Panc1 (cell line): ENCODE measurements around the gene LILRB3. TPM values are rescaled to one million over a fixed set of nuclear protein-coding genes. Genes with fewer than 3 reads are reported as not detected.
A peak's percentile ranks its signal among the peaks of the same experiment; 100 is the strongest.
"Not testable (repeated sequence)": the region's sequence is repeated elsewhere in the genome, so short reads cannot be mapped to it uniquely, and the experiment has no call there.

Experiments used
- ATAC-seq: fragments of 200-7000 bp; cut with Tn5 transposase; 2 replicates; pipeline ENCODE4 v1.9.1; 2020; ENCODE audit warnings: mild to moderate bottlenecking, moderate library complexity
- Bru-seq: library from RNA; stranded (reverse); fragments of 400-500 nt; gene quantifications from one replicate; lab custom pipeline; 2021; lab: Mats Ljungman, UMichigan
- BruChase-seq, 2 experiments: library from RNA; stranded (reverse); fragments of 400-500 nt; gene quantifications; one replicate each; lab custom pipeline; 2021; lab: Mats Ljungman, UMichigan
- BruUV-seq: library from RNA; stranded (reverse); fragments of 400-500 nt; replicated peaks from 2 replicates; lab custom pipeline; 2021; lab: Mats Ljungman, UMichigan
- CTCF ChIA-PET: fragments of 300-600 bp; sonication (Branson Sonifier 250); formaldehyde crosslinking; loops from one replicate; lab custom pipeline; 2022; ENCODE audit warnings: antibody characterized with exemption; lab: Charles Lee
- POLR2A ChIA-PET: fragments of 300-600 bp; sonication (Branson Sonifier 250); formaldehyde crosslinking; loops from one replicate; lab custom pipeline; 2022; ENCODE audit warnings: antibody characterized with exemption; lab: Charles Lee
- DNase-seq: peaks from one replicate; pipeline ENCODE4 v3.0.0-alpha.2; 2010; ENCODE audit warnings: low read depth, low spot score
- H3K27ac ChIP-seq: 2 replicates; pipeline ENCODE4 v1.5.1; 2011; ENCODE audit warnings: mild to moderate bottlenecking, low read length, inconsistent platforms
- H3K27me3 ChIP-seq: fragments of 200-500 bp; sonication (Bioruptor generic); 2 replicates; pipeline ENCODE4 v1.6.0; 2014; ENCODE audit warnings: low read length, inconsistent platforms; ENCODE audit not compliant: control insufficient read depth, insufficient read depth
- H3K36me3 ChIP-seq: fragments of 200-500 bp; sonication (Bioruptor generic); 2 replicates; pipeline ENCODE4 v1.5.1; 2014; ENCODE audit warnings: inconsistent platforms, mild to moderate bottlenecking, low read length, moderate library complexity; ENCODE audit not compliant: control insufficient read depth, insufficient read depth
- H3K4me1 ChIP-seq: 2 replicates; pipeline ENCODE4 v1.5.1; 2011; ENCODE audit warnings: inconsistent platforms, mild to moderate bottlenecking, low read length, moderate library complexity; ENCODE audit not compliant: control insufficient read depth, insufficient read depth
- H3K4me3 ChIP-seq, 2 experiments: 2 replicates each; pipeline ENCODE4 v1.5.1; 2011 to 2012; ENCODE audit warnings: low read depth in 2 of 2, low read length in 2 of 2, mild to moderate bottlenecking in 2 of 2, inconsistent platforms in 1 of 2, moderate library complexity in 1 of 2
- H3K9me3 ChIP-seq: fragments of 200-500 bp; sonication (Bioruptor generic); 2 replicates; pipeline ENCODE4 v1.5.1; 2014; ENCODE audit warnings: low read depth, mild to moderate bottlenecking, inconsistent platforms, low read length, moderate library complexity; ENCODE audit not compliant: control insufficient read depth, insufficient read depth
- POLR2AphosphoS5 ChIP-seq: IDR thresholded peaks from 2 replicates; pipeline ENCODE4 v1.6.1; 2012; ENCODE audit warnings: mild to moderate bottlenecking, low read depth, low read length, moderate library complexity
- SIN3A ChIP-seq: IDR thresholded peaks from 2 replicates; pipeline ENCODE4 v1.6.1; 2012; ENCODE audit warnings: low read depth, mild to moderate bottlenecking, low read length, moderate library complexity, borderline replicate concordance; ENCODE audit not compliant: insufficient read depth
- TCF7L2 ChIP-seq: IDR thresholded peaks from 2 replicates; pipeline ENCODE4 v1.6.1; 2011; ENCODE audit warnings: mild to moderate bottlenecking, low read depth, low read length, inconsistent platforms
- in situ Hi-C: cut with HindIII; loops from 2 replicates; pipeline ENCODE4 v1.10.0; 2016; ENCODE audit warnings: low sequenced_read_pairs, low pct_unique_long_range_greater_than_20kb
- intact Hi-C: fragments of 100-400 bp; cut with micrococcal nuclease; formaldehyde crosslinking; loops from one replicate; pipeline ENCODE4 v1.10.0; 2022; ENCODE audit not compliant: unreplicated experiment
- long read RNA-seq: library from polyadenylated mRNA; unstranded; transcript quantifications from one replicate; pipeline ENCODE4 v2.0.0, GENCODE V29; 2021; ENCODE audit not compliant: unreplicated experiment
- polyA plus RNA-seq: library from polyadenylated mRNA; unstranded; fragments of >200 nt; gene quantifications from one replicate; pipeline ENCODE4 v1.2.1, GENCODE V29; 2012; ENCODE audit warnings: missing spikeins; ENCODE audit not compliant: insufficient read length
- total RNA-seq: library from RNA; stranded (reverse); gene quantifications from one replicate; pipeline ENCODE4 v1.2.1, GENCODE V29; 2021; ENCODE audit not compliant: unreplicated experiment
- TF ChIP-seq, protein P1 (sequence below): fragments of 450-650 bp; IDR thresholded peaks from 2 replicates; pipeline ENCODE4 v1.5.1; 2017; ENCODE audit warnings: mild to moderate bottlenecking
- TF ChIP-seq, protein P2 (sequence below), 2 experiments: IDR thresholded peaks; 2 replicates each; pipeline ENCODE4 v1.6.1; 2011 to 2012; ENCODE audit warnings: low read depth in 2 of 2, control low read depth in 1 of 2, low read length in 1 of 2, mild to moderate bottlenecking in 1 of 2, moderate library complexity in 1 of 2; ENCODE audit not compliant: insufficient read depth in 1 of 2

LILRB3 gene
- total RNA-seq (0.18 TPM), Bru-seq, nascent RNA (percentile 12 among the genes with signal in this experiment), BruChase-seq, experiment 1, labeled RNA remaining after a 2-hour chase (percentile 17 among the genes with signal in this experiment), BruChase-seq, experiment 2, labeled RNA remaining after a 6-hour chase (percentile 14 among the genes with signal in this experiment)
- polyA plus RNA-seq, result 0.47 TPM
- long read RNA-seq, result 0 reads

- in situ Hi-C loops, CTCF ChIA-PET, POLR2A ChIA-PET, H3K4me1 ChIP-seq, BruUV-seq, H3K9me3 ChIP-seq, H3K4me3 ChIP-seq, H3K36me3 ChIP-seq, H3K27ac ChIP-seq, H3K27me3 ChIP-seq, DNase-seq: not testable (repeated sequence)
- peak; percentile 43 for ATAC-seq
- intact Hi-C loops, result loop anchor here (2.0 kb wide), 1 partner anchor 22 kb away; no protein-coding TSS in a partner anchor
Observed at GRCh38 chr19:54222474-54223276, at the start of gene LILRB3. Gene LILRB3, minus strand, starts transcription at chr19:54223007. Its CDS starts 31 bp downstream, at chr19:54222976.

GRCh38 chr19:54272181-54272580, 49.4 kb upstream of the LILRB3 start:
- POLR2A ChIA-PET, ATAC-seq, H3K9me3 ChIP-seq, H3K27ac ChIP-seq, H3K4me1 ChIP-seq, CTCF ChIA-PET, DNase-seq, intact Hi-C loops, H3K4me3 ChIP-seq, in situ Hi-C loops, BruUV-seq, H3K36me3 ChIP-seq: not testable (repeated sequence)
- peaks cover 39% of the 10 kb centered on the region for H3K27me3 ChIP-seq

DNA sequence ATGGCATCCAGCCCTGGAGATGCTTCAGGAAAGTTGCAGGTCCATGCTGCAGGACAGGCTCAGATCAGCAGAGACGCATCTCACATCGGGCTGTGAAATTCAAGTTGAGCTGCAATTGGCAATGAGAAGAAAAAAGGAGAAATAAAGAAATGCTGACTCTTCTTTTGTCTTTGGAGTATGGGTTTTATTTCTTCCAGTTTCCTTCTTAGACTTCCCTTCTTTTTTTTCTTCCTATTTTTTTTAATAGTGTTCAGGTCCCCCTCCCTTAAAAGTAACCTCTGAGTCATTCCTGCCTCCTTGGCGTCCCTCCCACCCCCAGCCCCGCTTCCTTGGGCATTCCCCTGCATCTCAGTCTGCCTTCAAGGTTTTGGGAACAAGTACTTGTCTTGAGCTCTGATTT, 48.8 kb upstream of the LILRB3 start:
- POLR2A ChIA-PET, H3K27ac ChIP-seq, CTCF ChIA-PET, H3K4me1 ChIP-seq, H3K36me3 ChIP-seq, intact Hi-C loops, H3K9me3 ChIP-seq, H3K4me3 ChIP-seq, in situ Hi-C loops, BruUV-seq, DNase-seq: not testable (repeated sequence)
- 0 out of 2 replicates have a peak, but pooled peaks have one; percentile 44 for ATAC-seq
- H3K27me3 ChIP-seq, result peaks cover 39% of the 10 kb centered on the region

- ChIA-PET CTCF (no interaction called here), POLR2A (no interaction called here)
- intact Hi-C loops (no loop called here), in situ Hi-C loops (no loop called here)
- no peak overlapping the region for H3K4me3 ChIP-seq
- no TSS peak for BruUV-seq
- TF ChIP-seq TCF7L2 (no peak), POLR2AphosphoS5 (no peak), SIN3A (no peak)
- TF ChIP-seq, protein P1, sequence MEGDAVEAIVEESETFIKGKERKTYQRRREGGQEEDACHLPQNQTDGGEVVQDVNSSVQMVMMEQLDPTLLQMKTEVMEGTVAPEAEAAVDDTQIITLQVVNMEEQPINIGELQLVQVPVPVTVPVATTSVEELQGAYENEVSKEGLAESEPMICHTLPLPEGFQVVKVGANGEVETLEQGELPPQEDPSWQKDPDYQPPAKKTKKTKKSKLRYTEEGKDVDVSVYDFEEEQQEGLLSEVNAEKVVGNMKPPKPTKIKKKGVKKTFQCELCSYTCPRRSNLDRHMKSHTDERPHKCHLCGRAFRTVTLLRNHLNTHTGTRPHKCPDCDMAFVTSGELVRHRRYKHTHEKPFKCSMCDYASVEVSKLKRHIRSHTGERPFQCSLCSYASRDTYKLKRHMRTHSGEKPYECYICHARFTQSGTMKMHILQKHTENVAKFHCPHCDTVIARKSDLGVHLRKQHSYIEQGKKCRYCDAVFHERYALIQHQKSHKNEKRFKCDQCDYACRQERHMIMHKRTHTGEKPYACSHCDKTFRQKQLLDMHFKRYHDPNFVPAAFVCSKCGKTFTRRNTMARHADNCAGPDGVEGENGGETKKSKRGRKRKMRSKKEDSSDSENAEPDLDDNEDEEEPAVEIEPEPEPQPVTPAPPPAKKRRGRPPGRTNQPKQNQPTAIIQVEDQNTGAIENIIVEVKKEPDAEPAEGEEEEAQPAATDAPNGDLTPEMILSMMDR, result no peak
- TF ChIP-seq, protein P2, sequence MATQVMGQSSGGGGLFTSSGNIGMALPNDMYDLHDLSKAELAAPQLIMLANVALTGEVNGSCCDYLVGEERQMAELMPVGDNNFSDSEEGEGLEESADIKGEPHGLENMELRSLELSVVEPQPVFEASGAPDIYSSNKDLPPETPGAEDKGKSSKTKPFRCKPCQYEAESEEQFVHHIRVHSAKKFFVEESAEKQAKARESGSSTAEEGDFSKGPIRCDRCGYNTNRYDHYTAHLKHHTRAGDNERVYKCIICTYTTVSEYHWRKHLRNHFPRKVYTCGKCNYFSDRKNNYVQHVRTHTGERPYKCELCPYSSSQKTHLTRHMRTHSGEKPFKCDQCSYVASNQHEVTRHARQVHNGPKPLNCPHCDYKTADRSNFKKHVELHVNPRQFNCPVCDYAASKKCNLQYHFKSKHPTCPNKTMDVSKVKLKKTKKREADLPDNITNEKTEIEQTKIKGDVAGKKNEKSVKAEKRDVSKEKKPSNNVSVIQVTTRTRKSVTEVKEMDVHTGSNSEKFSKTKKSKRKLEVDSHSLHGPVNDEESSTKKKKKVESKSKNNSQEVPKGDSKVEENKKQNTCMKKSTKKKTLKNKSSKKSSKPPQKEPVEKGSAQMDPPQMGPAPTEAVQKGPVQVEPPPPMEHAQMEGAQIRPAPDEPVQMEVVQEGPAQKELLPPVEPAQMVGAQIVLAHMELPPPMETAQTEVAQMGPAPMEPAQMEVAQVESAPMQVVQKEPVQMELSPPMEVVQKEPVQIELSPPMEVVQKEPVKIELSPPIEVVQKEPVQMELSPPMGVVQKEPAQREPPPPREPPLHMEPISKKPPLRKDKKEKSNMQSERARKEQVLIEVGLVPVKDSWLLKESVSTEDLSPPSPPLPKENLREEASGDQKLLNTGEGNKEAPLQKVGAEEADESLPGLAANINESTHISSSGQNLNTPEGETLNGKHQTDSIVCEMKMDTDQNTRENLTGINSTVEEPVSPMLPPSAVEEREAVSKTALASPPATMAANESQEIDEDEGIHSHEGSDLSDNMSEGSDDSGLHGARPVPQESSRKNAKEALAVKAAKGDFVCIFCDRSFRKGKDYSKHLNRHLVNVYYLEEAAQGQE (IDR thresholded peaks at IDR 0.05; ENCODE audit: insufficient read depth in 1 of 2, low read depth in 2 of 2, low read length in 1 of 2), result no peak
- H3K4me1 ChIP-seq, result no peaks in the 10 kb centered on the region
- H3K27ac ChIP-seq, result no peak overlapping the region
- no peaks in the 10 kb centered on the region for H3K36me3 ChIP-seq
- DNase-seq (no peak), ATAC-seq (no peak)
- H3K9me3 ChIP-seq, result no peaks in the 10 kb centered on the region
- peaks cover 39% of the 10 kb centered on the region for H3K27me3 ChIP-seq
Observed at GRCh38 chr19:54271106-54271505, 48.3 kb upstream of the LILRB3 start.
